WTC11 (cell line): Measurements from ENCODE around the gene BRAF.

Experiments
- AFF4 ChIP-seq: sonication (generic); formaldehyde crosslinking; IDR thresholded peaks from 2 replicates; pipeline ENCODE4 v1.8.1; 2023; ENCODE audit warnings: mild to moderate bottlenecking, missing genetic modification reagents, borderline replicate concordance
- CTCF ChIP-seq: fragments of 200-600 bp; IDR thresholded peaks from 2 replicates; pipeline ENCODE4 v1.8.0; 2022; ENCODE audit warnings: antibody characterized with exemption
- E2F1 ChIP-seq: sonication (generic); formaldehyde crosslinking; IDR thresholded peaks from 2 replicates; pipeline ENCODE4 v1.8.0; 2022; ENCODE audit warnings: mild to moderate bottlenecking, missing genetic modification reagents
- NR3C1 ChIP-seq: sonication (generic); formaldehyde crosslinking; conservative IDR thresholded peaks from 2 replicates; pipeline ENCODE4 v1.8.1; 2023; ENCODE audit warnings: low read depth, mild to moderate bottlenecking, missing genetic modification reagents
- OVOL2 ChIP-seq: fragments of 250-450 bp; sonication (Bioruptor Pico); IDR thresholded peaks from 2 replicates; pipeline ENCODE4 v1.9.0; 2021; ENCODE audit warnings: mild to moderate bottlenecking, borderline replicate concordance

GRCh38 chr7:140917258-140917657 is 7.5 kb downstream of the BRAF start:
- TF ChIP-seq NR3C1 (CRISPR knock-in tag) (no peak), CTCF (no peak), OVOL2 (no peak), AFF4 (CRISPR knock-in tag) (no peak), E2F1 (CRISPR knock-in tag) (no peak)
